HG03575 (cell line): ENCODE data around the gene H1-8.

Experiments used
- ATAC-seq: cut with Tn5 transposase; IDR thresholded peaks from one replicate; pipeline ENCODE4 v1.9.1; 2021; ENCODE audit not compliant: unreplicated experiment, insufficient number of reproducible peaks, low FRiP score; ENCODE audit errors: extremely low read depth

Gene H1-8

DNA sequence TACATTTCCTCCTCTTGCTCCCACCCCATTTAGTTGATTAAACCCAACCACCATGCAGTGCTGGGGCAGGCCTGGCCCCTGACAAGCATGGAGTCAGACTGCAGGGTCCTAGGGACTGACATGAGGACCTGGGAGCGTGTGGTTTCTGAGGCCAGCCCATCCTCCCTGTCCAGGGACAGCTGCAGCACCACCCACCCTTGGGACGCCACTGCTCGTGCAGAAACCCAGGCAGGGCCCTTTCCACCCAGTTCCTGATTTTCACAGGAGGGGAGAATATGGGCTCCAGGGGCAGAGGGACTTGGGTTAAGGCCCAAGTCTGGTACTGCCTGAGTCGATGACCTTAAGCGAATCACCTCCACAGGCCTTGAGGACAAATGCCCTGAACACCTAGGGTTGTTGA is 39.8 kb downstream of the H1-8 start:
- ATAC-seq = no peak

DNA sequence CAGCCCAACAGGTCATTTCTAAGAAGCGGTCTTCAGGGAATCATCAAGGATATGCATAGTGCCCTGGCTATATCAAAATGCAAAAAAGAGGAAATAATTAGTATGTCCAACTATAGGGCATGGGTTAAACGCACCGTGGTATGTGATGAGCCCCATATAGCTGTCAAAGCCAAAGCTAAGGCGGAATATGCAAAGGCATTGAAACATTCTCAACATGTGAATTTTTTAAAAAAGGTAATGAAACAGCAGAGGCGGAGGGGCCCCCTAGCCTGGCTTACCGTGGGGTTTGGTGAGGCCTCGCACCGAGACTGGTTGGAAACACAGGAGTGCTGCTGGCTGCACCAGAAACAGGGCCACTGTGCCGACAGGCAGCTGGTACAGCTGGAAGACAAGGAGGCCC is 40.3 kb downstream of the H1-8 start:
- no peak for ATAC-seq

DNA sequence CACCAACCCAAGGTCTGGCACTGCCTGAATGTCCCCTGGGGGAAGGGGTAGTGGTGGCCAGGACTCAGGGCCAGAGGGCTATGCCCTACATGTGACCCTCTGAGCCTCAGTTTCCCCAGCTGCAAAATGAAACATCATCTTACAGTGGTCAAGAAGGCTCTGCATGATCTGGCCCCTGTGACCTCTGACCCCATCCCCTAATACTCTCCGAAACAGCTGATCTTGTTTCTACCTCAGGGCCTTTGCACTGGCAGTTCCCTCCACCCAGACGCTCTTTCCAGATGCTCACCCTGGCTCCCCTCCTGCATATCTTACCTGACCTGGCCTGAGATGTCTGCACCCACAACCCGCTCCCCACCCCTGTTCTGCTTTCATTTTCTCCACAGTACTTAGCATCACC is 41.7 kb downstream of the H1-8 start:
- no peak for ATAC-seq

DNA sequence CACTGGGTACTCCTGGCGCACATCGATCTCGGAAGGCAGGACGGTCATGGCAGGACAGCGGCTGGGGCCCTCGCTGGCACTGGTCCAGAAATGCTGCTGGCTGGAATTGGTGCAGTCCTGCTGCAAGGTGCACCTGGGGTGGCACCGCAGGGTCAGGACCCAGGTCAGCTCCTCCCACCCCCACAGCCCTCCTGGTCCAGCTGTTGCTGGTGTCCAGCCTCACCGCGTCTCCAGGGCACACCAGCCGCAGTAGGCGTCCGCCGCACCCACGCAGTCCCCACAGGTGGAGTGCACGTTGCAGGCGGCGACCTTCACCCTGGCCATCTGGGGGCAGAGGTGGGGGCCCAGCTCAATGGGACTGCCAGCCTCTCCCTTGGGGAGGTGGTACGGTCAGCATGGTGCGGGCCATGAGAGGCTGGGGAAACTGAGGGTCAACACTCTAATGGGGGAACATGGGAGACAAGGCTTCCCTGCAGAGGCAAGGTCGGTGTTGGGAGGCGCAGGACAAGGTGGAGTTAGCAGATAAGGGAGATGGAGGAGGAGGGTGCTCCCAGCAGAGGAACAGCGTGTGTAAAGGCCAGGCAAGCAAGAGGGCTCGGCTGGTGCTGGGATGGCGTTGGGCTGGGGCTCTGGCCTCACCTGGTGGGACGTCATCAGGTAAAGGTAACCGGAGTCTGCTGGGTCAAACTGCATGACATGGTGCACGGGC is 43.1 kb downstream of the H1-8 start:
- no peak for ATAC-seq

DNA sequence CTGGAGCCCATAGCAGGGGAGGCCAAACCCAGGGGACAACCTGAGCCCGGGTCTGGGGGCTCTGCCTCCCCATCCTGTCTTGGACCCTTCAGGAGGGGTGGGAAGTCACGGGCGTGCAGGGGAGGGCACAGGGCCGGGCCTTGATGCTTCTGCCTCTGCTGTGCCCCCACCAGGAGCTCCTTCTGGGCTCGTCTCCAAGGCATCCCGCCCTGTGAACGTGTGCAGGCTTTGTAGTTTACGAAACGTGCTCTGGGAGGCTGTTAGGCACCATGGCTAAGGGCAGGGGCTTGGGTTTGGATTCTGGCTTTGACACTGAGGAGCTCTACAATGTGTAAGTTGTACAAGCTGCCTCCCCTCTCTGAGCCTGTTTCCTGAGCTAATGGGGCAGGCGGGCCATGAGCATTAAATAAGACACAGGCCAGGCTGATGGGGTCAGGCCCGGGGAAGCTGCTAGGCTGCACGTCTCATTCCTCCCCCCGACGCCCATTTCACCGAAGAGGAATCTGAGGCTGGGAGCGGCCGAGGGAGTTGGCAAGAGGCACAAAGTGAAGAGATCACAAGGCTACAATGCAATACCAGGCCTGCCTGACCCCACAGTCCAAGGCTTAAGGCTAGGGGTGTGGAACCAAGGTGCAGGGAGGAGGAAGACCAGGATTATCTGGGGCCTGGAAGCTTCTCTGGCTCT is 43.9 kb downstream of the H1-8 start:
- no peak for ATAC-seq

DNA sequence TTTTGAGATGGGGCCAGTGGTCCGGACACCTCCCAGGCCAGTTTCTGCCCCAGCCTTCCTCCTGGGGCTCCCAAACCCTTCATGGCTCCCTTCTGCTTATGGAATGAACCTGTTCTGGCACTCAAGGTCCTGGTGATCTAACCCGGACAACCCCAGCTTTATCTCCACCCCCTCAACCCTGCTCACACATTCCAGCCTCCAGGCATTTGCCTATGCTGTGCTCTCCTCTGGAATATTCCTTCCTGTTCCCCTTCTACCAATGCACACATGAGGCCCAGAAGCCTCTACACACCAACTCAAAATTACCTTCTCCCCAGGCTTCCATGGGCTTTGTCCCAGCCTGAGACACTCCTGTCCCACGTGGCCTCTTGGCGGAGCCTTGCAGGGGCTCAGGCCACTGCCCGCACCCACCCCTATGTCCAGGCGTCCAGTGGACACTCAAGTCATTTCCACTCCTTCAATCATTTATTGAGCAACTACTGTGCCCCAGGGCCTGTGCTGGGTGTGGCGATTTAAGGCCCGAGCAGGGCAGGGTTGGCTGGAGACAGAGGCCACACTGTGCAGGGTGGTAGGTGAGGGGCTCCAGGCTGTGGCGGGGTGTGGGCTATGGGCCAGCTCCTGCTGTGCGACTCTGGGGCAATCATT is 44.7 kb downstream of the H1-8 start:
- ATAC-seq = no peak

DNA sequence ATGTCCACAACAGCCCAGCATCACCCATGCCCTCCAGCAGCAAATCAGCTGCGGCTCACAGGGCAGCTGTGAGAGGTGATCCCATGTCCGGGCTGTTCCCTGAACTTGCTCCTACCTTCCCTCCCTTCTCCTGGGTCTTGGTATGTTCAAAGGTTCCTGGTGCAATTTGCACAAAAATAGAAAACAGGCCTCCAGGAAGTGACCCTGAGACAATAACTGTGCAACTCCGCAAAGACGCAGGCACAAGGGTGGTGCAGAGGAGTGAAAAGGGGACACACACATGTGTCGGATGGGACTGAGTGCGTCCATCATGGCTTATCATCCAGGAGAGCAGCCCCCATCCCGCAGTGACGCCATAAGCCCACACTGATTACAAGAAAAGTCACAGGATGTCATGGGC is 47.2 kb downstream of the H1-8 start:
- ATAC-seq = no peak

DNA sequence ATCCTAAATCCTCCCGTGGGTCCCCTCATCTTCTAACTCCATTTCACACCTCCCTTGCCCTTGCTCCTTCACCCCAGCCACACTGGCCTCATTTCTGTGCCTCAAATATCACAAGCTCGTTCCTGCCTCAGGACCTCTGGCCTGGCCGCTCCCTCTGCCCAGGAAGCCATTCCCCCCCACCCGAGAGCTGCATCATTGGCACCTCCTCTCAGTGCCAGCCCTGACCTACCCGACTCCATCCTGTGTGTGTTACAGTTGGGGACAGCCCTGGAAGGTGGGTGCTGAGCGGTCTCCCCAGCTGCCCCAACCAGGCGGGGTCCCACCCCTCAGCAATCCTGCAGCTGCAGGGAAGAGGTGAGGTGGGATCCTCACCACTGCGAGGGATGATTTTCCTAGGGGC is 49.0 kb downstream of the H1-8 start:
- ATAC-seq = no peak

DNA sequence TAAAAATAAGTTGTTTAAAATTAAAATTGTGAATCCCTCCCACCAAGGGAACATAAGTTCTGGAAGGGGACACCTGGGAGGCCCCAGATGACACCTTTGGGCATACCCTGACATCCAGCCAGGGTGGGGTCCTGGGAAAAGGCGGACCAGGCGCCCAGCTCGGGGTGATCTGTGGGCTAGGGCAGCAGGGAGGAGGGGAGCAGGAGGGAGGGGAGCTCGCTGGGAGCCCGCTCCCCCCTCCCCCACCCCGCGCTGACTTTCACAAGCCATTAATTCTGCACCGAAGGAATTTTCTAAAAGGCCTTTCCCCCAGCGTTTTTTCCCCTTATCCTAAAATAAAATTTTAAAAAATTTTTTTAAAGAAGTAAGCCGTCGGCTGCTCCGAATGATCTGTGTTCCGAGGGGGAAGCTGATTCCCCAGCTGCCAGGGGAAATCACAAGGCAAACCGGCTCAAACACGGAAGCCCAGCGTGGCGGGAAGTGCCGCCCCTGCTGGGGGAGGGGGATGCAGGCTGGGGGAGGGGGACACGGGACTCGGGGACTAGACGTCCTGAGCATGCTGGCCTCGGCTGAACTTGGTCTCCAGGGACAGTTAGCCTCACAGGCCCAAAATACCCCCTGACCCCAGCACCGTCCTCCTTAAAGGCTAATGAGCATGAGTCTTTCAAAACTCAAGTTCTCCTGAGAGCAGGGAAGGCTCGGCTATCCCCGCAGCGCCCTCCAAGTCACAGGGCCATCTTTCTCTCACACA is 49.6 kb downstream of the H1-8 start:
- ATAC-seq = no peak

DNA sequence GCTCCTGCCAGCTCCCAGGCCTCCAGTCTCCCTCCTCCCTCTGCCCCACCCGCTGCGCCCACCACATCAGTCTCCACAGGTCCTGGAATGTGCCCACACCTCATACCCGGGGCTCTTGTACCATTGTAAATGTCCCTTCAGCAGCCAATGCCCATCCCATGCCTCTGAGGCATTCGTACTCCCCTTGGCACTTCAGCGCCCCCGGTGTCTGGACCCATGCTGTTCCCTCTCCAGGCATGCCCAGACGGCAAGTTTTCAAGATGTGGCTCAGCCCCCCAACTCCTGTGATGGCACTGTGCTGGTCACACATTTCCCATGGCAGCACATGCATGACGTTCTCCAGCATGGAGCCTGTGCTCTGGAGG is 50.2 kb downstream of the H1-8 start:
- no peak for ATAC-seq

DNA sequence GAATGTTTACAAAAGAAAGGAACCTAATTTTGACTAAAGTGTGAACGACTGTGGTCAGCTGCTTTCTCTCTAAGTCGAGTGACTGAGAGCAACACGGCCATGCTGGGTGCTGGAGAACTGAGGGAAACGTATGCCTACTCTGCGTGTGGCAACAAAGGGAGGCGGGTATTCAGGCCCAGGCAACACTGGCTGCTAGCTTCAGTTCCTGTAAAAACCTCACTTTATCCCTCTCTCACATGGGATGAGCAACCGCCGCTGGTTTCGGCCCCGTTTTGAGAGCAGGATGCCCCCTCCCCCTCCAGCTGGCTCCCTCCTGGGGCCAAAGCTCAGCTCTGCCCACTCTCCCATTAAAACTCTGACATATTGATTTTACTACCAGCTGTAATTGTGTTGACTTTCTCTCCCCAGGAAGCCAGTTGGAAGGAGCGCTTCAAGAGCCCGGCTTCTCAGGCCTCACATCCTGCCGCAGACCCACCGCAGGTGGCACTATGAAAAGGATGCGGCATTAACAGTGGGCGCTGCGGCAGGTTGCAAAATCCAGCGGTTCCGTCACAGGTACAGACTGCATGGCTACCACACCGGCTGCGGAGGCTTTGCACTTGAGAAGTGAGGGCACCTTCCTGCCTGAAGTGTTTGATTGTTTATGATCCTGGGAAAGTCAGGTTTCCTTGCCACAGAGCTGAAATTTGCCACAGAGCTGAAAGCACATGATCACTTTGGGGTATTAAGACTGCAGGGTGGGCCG is 50.8 kb downstream of the H1-8 start:
- ATAC-seq = no peak

DNA sequence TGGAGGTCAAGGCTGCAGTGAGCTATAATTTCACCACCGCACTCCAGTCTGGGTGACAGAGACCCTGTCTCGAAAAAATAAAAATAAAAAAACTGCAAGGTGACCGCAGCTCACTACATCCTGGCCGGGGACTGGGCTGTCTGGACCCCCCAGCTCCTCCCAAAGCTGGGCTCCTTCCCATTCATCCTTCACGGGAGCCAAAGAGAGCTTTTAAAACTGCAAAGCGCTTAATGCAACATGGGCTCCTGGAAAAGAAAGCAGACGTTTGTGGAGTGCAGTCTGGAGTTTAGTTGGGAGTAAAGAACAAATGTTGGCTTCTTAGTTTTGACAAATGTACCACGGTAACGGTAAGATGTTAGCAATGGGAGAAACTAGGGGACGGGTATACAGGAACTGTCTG is 51.4 kb downstream of the H1-8 start:
- ATAC-seq = no peak

DNA sequence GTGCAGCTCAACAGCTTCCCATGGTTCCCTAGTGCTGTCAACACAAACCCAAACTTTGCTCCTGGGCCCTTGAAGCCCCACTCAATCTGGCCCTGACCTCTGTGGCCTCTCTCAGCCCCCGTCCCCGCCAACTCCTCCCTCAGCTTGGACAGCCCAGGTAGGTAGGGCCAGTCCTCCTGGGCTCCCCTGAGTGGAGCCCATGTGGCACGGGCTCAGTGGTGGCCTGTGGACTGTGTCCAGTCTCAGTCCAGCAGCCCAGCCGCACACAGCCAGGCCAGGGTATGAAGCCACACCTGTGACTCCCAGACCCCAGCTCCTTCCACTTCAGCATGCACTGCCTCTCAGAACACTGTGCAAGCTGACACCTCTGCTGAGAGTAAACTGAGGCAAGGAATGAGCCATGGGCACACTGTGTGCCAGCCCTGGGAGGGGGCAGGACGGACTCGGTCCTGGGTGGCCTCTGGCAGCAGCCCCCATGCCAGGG is 52.0 kb downstream of the H1-8 start:
- no peak for ATAC-seq

DNA sequence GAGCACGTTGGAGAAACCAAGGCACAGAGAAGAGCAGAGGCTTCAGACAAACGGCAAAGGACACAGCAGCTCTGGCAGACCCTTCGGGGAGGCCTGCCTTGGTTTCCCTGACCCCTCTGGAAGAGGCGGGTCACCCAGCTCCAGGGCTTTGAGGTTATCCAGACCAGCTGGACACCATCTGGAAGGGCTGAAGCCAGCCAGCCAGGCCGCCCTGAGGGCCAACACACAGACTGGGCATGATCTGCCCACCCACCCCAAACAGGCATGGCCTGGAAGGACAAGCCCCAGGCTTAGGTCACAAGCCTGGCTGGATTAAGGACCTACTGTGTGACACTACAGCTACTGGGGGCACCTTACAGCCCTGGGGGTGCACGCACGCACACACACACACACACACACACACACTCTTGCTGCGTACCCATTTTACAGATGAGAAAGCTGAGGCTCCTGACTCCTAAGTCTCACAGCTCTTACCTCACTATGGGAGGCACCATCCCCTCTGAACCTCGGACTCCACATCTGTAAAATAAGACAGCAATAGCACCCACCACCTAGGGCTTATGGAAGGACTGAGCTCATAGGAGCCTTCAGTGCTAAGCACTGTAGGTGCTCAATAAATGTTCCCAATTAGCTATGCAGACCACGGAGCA is 52.7 kb downstream of the H1-8 start:
- no peak for ATAC-seq

DNA sequence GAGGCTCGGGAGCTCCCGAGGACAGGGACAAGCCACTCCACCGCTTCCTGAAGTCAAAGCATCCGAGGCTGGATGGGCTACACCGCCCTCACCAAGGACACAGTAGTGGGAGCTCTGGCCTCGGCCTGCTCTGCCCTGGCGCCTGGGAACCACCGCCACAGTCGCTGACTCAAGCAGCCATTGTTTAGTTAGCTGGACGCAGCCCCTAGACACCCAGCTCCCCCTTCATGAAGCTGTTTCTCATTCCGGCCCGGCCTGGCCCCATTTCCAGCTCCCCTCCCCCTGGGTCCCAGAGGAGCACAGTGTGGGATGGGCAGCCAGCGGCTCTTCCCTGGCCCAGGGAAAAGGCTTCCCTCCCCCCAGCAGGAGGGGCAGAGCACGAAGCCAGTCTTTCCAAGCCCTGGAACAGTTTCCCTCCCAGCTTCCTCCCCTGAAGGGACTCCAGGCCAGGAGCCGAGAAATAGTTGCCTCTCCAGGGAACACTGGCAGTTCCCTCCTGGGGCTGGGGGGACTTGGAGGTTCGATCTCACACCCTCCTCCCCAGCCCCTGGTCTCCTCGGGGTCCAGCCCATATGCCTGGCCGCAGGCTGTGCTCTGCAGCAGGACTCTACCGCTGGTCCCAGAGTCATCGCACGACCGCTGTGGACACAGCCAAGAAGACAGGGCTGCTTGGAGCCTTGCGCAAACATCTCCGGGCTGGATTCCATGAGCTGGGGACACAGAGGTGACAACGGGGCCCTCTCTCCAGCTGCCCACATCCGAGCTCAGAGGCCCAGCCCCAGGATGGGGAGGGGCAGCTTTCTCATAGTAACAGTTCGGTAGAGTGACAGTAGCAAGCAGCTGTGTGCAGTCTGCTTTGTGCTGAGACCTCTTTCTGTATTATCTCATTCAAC is 53.5 kb downstream of the H1-8 start:
- ATAC-seq = no peak

DNA sequence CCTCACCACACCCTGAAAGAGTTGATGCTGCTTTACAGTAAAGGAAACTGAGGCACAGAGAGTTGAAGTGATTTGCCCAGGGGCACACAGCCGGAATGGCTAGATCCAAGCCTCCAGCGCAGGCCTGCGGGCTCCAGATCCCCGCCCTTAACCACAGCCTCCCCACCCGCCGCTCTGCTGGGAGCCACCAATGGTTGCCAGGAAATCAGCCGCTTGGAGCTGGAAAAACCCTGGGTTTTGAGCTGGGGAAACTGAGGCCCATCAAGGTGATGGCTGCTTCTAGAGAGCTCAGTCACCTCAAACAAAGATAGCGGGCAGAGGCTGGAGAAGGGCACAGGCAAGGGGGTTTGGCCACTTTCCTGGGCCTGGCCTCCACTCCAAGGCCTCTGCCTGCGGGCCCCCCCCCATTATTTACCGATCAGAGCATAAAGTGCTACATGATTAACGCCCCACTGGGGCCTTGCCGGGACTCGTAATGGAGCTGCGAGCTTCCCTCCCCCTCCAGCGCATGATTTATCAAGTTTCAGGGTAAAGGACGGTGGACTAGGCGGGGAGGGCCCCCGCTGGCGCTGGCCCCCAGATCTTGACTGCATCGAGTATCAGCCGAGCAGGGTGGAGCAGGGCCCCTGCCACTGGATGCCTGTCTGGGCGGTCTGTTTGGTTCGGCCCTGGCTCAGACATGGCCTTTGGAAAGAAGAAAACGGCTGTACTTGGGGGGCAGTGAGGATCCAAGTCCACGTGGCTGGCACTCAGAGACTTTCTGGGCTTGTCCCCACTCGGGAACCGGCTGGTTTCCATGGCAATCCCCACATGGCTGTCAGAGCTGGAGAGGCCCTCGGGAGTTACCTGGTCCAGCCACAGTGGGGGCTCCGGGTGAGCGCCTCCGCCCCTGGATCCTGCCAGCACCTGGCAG is 54.4 kb downstream of the H1-8 start:
- ATAC-seq = no peak

DNA sequence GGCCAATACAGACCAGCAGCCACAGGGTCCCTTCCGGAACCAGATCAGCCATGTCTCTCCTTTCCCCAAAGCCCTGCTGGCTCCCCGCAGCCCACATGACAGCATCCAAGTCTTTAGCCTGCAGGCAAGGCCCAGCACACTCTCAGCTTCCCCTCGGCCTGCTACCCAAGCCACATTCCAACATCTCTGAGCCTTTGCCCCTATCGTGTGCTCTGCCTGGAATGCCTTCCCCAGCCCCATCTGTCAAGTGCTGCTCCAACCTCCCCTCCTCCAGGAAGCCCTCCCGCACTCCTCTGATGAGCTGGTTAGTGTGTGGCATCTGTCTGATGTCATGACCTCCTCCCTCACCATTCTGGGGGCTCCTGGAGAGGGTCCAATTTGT is 55.0 kb downstream of the H1-8 start:
- no peak for ATAC-seq
